Tibial nerve (tissue), 4 donors: ENCODE results near the gene XRRA1.

Source experiments
- CTCF ChIP-seq, 5 experiments: fragments of 200-600 bp in 3 of 5; fragments of 450-650 bp in 2 of 5; sonication (generic) in 3 of 5; IDR thresholded peaks; one replicate each; pipeline ENCODE4 v1.5.1; 2016 to 2019; ENCODE audit warnings: antibody characterized with exemption in 5 of 5, mild to moderate bottlenecking in 3 of 5, moderate library complexity in 2 of 5
- EP300 ChIP-seq, 2 donors: sonication (generic); formaldehyde crosslinking; IDR thresholded peaks; one replicate each; pipeline ENCODE4 v1.6.1; 2017; ENCODE audit warnings: antibody characterized with exemption in 2 of 2, mild to moderate bottlenecking in 1 of 2
- POLR2A ChIP-seq, 2 donors: fragments of 450-650 bp; IDR thresholded peaks; one replicate each; pipeline ENCODE4 v1.6.1; 2017; ENCODE audit warnings: antibody characterized with exemption in 2 of 2, mild to moderate bottlenecking in 2 of 2, moderate library complexity in 2 of 2

GRCh38 chr11:74935285-74935684, 13.6 kb downstream of the XRRA1 start:
- no peak for TF ChIP-seq CTCF (IDR thresholded peaks at IDR 0.05)
- no peak for TF ChIP-seq POLR2A (IDR thresholded peaks at IDR 0.05)
- no peak for TF ChIP-seq EP300 (IDR thresholded peaks at IDR 0.05)
